ENCODE measurements around the gene PAIP2. TPM values are rescaled to one million over a fixed set of nuclear protein-coding genes. Genes with fewer than 3 reads are reported as not detected.

PAIP2 gene
- total RNA-seq, 1 experiment from 2014 or later: 108 TPM

- Histone ChIP-seq H3K4me2 (ENCODE audit: low read length) (no peak overlapping the region), H3K79me2 (ENCODE audit: insufficient read depth, low read length) (no peaks in the 10 kb centered on the region), H3K27ac (ENCODE audit: low read depth, low read length) (0 out of 2 replicates have a peak overlapping the region, but pooled peaks have one; percentile 68), H4K20me1 (ENCODE audit: insufficient read depth) (no peaks in the 10 kb centered on the region), H3K27me3 (ENCODE audit: insufficient read depth, low read length) (no peaks in the 10 kb centered on the region), H3K4me3 (replicated peaks in 1 of 2; ENCODE audit: low read depth in 1 of 2, low read length in 2 of 2) (no peak overlapping the region), H3K9ac (ENCODE audit: low read length) (no peak overlapping the region), H3K9me2 (ENCODE audit: insufficient read depth) (no peaks in the 10 kb centered on the region), H3K36me3 (ENCODE audit: control insufficient read depth in 1 of 2, insufficient read depth in 2 of 2, low read length in 2 of 2) (peaks cover 2 to 13% of the 10 kb centered on the region in 2 experiments; a peak in 2 of 4 replicates), H3K9me3 (ENCODE audit: control insufficient read depth in 1 of 2, insufficient read depth in 1 of 2, low read depth in 1 of 2, low read length in 2 of 2) (no peaks in the 10 kb centered on the region), H3K4me1 (ENCODE audit: control insufficient read depth in 1 of 2, insufficient read depth in 2 of 2, low read length in 2 of 2) (peaks cover 28 to 29% of the 10 kb centered on the region in 2 experiments), H2AFZ (ENCODE audit: low read depth, low read length, poor library complexity, severe bottlenecking) (no peak overlapping the region)
- intact Hi-C loops (cut with micrococcal nuclease): loop anchor here (10.0 kb wide), 1 partner anchor 180 kb away; the partner anchor contains the start of gene SIL1
- ChIA-PET POLR2A (interaction anchor here (1.2 kb wide), 1 partner anchor 33 kb away, joined by 5 read pairs; no protein-coding TSS in a partner anchor), RAD21 (ENCODE audit: low non-redundant PET in 1 of 2, low total read pairs in 2 of 2, uncharacterized antibody in 2 of 2, unreplicated experiment in 2 of 2) (no interaction called here), CTCF (no interaction called here)
- TF ChIP-seq SRF (IDR thresholded peaks at IDR 0.05; ENCODE audit: low read depth) (no peak), RAD21 (IDR thresholded peaks at IDR 0.05; ENCODE audit: low read depth) (no peak), EZH2 (IDR thresholded peaks at IDR 0.05) (no peak), CEBPB (IDR thresholded peaks at IDR 0.05; ENCODE audit: low read depth) (no peak), SP1 (IDR thresholded peaks at IDR 0.05; ENCODE audit: low read depth) (no peak), JUND (IDR thresholded peaks at IDR 0.05) (no peak), MAX (IDR thresholded peaks at IDR 0.05) (no peak), CTCF (IDR thresholded peaks at IDR 0.05 in 2 of 3, conservative IDR thresholded peaks at IDR 0.05 in 1 of 3; ENCODE audit: borderline replicate concordance in 1 of 3, insufficient read depth in 1 of 3, low read depth in 2 of 3, low read length in 2 of 3) (no peak), ZNF274 (IDR thresholded peaks at IDR 0.05; ENCODE audit: low read depth, low read length) (no peak), ZBTB33 (IDR thresholded peaks at IDR 0.05; ENCODE audit: extremely low read depth, insufficient replicate concordance, low read length) (no peak), ELF1 (IDR thresholded peaks at IDR 0.05; ENCODE audit: borderline replicate concordance, low read depth) (no peak), ATF3 (IDR thresholded peaks at IDR 0.05) (no peak), TCF7L2 (IDR thresholded peaks at IDR 0.05; ENCODE audit: borderline replicate concordance, extremely low read depth, insufficient read depth, insufficient read length) (no peak), YY1 (IDR thresholded peaks at IDR 0.05; ENCODE audit: extremely low read depth, insufficient replicate concordance, low read depth, low read length) (no peak), SIN3A (IDR thresholded peaks at IDR 0.05; ENCODE audit: low read depth) (no peak), POLR2A (IDR thresholded peaks at IDR 0.05; ENCODE audit: borderline replicate concordance, extremely low read depth, insufficient read depth, insufficient read length) (no peak), POLR2AphosphoS5 (IDR thresholded peaks at IDR 0.05; ENCODE audit: low read depth, low read length) (no peak)
- no peak for DNase-seq (ENCODE audit: low read depth, low spot score)
- BruUV-seq (replicated peaks): no TSS peak
- ATAC-seq: no peak
Measured at GRCh38 chr5:139374909-139375308, 33.3 kb downstream of the PAIP2 start.

Measured in HCT116 (cell line).